G401.6 (cell line): ENCODE results near the gene EIF4E1B.

Source experiments
- FAIRE-seq: peaks from 2 replicates; lab custom pipeline; 2012; peaks lifted over from hg19 to GRCh38; lab: Jason Lieb, UNC

EIF4E1B gene

DNA sequence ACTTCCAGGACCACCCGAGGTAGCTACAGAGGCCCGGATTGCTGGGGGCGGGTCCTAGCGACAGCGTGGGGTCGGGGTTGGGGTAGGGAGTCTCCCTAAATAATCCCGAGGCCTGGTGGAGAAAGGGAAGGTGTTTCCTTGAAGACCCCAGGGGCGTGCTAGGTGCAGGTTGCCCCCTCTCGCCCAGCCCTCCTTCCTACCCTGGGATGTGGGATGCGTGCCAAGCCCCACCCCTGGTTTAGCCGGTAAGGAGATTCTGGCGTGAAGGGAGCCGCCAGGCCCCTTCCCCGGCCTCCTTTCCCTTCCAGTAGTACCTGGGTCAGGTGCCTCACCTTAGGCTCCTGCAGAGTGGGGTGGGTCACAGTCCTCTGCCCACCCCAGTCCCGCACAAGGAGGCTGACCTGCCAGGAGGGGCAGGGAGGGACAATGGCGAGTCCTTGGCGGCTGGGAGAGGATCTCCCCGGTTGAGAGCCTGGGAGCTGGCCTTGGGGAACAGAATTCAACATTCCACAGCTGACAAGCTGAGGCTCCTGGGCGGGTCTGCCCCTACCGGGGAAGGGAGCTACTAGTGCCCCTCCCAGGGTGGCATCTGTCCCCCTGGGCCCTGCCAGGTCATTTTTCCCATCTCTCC, 17.5 kb downstream of the EIF4E1B start:
- FAIRE-seq: no peak

DNA sequence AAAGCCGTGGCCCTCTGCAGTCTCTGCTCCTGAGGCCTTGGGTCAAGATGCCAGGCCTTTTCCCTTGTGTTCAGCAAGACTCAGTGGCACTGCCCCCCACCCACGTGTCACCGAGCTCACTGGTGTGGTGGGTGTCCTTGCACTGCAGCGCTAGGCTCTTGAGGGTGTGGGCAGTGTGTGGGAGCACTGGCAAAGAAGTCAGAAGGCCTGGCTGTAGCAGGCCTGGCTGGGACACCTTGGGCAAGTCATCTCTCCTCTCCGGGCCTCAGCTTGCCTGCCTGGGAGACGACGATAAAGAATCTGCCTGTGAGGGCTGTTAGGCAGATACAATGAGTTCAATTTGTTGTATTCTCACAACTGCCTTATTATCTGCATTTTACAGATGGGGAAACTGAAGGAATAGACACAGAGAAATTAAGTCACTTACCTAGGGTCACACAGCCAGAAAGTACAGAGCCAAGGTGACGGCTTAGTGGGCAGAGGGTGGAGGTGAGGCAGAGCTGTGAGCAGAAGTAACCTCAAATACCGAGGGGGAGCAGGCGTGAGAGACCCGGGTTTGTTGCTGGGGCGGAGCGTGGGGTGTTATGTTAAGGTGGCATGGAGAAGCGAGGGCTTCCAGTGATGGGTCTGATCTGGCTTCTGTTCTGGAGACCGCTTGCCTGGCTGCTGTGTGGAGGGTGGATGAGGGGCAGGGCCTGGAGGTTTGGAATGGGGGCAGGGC, 18.2 kb downstream of the EIF4E1B start:
- no peak for FAIRE-seq

DNA sequence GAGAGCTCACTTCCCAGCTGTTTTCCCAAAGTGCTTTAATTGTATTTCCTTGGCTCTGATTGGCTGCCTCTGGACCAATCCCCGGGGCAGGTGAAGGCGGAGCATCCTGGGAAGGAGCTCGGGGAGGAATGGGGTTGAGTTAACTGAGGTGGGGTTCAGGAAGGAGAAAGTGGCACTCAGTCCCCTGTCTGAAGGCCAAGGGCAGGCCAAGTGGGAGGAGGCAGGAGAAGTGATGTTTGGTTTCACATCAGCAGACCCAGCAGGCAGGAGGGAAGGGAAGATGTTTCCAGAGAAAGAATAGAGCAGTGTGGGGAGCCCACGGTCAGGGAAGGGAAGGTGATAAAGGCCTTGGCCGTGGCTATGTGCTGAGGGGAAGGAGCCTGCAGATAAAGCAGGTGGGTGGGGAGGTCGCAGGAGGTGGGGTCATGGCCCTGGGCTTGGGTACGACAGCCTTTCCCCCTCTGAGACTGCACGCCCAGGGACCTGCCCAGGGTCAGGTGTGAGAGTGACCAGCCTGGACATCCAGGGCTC, 19.9 kb downstream of the EIF4E1B start:
- FAIRE-seq: no peak

DNA sequence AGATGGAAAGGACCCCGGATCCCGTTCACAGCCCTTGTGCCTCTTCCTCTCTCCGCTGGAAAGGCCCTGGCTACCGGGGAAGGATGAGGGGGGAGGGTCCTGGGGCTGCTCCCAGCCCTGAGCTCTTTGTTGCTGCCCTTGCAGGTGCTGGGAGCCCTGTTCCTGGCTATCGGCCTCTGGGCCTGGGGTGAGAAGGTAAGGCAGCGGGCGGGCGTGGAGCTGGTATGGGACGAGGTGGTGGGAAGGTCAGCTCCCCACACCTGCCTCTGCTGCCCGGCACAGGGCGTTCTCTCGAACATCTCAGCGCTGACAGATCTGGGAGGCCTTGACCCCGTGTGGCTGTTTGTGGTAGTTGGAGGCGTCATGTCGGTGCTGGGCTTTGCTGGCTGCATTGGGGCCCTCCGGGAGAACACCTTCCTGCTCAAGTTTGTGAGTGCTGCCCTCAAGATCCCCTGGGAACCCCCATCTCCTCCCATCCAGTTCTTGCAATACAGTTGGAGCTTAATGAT, 21.1 kb downstream of the EIF4E1B start:
- no peak for FAIRE-seq

DNA sequence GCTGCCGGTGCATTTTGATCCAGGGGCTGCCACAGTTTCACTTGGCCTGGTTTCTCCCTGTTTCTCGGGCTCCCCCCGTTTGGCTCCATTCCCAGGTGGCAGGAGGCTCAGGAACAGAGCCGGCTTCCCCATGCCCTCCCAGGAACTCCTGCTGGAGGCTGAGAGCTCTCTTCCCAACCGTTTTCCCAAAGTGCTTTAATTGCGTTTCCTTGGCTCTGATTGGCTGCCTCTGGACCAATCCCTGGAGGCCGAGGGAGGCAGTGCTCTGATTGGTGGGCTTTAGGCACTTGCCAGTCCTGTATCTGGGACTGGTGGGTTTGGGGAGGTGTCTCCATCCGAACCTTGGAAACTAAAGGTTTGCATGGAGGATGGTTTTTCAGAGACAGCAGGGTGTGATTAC, 21.7 kb downstream of the EIF4E1B start:
- no peak for FAIRE-seq

DNA sequence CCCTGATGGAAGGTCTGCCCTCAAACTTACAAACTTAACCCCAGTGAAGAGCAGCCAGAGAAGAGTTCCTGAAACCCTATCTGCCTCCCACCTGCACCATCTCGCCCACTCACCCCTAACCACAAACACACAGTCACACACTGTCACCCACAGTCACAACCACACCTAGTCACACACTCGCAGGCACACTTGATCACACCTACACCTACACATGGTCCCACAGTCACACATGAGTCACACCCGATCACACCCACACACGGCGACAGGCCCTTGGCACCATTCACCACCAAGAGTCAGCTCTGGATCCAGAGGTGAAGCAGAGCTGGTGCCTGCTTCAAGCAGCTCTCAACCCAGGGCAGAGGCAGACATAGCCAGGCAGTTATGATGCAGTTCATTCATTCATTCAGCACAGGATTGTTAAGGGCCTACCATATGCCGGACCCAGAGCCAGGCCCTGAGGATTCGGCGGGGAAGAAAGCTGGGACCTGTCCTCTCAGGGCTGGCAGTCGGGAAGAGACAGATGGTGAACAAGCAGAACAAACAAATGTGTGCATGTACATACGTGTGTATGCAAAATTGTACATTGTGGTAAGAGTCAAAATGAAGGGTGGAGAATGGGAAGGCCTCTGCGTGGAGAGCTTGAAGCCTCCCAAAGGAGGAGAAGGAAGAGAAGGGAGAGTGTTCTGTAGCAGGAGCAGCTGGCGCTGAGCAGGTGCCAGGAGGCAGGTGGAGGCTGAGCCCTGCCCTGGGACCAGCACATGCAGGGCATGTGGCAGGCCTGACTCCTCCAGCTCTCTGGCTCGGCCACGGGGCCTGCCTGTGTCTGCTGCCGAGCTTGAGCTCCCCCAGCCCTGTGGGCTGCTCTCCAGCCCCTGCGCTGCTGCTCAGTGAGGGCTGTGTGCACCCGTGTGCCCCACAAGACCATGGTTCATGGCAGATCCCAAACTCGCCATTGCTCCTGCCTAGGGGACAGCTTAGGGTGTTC, 23.2 kb downstream of the EIF4E1B start:
- no peak for FAIRE-seq

DNA sequence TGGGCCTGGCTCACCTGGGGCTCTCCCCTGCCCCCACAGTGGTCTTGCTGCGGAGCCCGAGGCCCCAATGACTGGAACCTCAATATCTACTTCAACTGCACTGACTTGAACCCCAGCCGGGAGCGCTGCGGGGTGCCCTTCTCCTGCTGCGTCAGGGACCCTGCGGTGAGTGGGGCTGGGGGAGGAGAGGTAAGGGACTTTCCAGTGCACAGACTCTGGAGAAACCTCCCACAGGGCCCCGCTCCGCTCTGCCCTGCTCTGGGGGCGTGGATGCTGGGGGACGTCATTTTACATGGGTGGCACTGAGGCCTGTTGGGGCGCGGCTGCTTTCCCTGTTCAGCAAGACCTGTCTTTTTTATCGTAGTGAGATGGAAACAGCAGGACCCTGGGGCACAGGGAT, 24.4 kb downstream of the EIF4E1B start:
- no peak for FAIRE-seq

DNA sequence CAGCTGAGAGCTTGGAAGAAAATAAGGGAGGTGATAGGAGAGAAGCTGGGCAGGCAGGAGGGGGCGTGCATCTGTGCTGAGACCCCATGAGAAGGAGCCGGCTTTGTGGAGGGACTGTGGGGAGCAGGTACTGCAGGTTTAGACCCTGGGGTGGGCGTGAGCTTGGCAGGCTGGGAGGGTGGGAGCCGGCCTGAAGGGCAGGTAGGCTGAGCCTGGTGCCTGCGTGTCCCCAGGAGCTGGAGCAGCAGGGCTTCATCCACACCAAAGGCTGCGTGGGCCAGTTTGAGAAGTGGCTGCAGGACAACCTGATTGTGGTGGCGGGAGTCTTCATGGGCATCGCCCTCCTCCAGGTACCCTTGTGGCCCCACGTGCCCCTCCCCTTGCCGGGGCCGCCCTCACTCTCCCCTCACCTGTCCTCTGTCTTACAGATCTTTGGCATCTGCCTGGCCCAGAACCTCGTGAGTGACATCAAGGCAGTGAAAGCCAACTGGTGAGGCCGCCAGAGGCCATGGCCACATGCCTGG, 26.1 kb downstream of the EIF4E1B start:
- FAIRE-seq: no peak

DNA sequence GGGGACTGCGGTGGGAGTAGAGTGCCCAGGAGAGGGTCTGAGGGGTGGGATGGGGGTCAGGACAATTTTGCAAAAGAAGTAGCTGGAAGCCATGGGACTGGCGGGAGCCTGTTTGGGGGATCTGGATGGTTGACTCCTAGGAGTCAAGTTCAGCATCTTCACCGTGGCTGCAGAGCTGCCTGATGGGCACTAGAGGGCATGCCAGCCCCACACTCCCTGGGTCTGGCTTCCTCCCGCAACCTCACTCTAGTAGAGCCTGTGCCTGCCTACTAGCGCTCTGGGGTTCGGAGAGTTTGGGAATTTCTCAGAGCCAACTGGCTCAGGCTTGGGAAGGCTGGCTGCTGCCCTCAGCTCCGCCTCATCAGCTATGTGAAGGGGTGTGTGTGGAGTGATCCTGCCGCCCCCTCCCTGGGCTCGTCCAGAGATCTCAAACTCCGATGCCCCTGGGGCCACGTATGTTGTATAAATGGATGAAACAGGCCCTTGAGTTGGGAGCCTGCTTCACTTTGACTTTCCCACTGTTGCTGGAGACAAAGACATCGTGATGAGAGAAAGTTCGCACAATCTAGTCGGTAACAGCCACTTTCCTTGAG, 27.6 kb downstream of the EIF4E1B start:
- peak; percentile 30 for FAIRE-seq

DNA sequence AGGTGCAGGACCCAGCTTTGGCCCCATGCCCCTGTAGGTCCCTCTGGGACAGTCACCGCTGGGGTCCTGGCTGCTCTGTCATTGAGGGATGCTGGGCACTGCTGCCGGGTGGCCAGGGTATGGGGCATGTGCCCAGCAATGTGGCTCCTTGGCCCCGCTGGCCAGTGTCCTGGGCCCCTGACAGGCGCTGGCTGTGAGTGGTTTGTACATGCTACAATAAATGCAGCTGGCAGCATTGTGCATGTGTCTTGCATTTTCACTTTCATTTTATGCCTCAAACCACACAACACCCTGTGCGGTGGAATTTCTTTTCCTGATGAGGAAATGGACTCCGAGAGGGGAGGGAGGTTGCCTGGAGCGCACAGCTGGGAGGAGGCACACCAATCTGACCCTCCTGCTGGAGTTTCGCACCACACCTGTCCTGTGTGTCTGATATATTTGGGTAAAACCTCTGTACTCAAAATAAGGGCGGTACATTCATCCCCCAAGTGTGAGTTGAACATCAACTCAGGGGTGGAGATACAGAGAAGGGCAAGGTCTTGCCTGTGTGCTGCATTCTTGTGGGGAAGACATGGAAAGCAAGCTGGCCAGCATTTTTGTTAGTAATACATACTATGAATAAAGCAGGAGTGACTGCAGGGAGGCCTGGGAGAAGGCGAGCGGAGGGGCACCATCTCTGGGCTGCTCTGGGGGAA, 28.5 kb downstream of the EIF4E1B start:
- FAIRE-seq: no peak

DNA sequence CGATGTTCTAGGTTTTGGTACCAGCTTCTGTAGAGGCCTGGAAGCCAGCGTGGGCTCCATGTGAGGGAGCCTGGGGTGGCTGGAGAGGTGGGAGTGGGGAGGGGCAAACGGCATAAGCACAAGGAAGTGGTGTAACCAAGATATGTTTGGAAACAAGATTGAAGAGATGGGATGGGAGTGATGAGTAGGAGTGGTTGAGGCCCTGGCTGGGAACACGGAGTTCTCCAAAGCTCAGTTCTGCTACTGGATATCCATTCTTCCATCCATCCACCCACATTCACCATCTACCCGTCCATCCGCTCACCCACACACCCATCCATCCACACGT, 29.0 kb downstream of the EIF4E1B start:
- no peak for FAIRE-seq

DNA sequence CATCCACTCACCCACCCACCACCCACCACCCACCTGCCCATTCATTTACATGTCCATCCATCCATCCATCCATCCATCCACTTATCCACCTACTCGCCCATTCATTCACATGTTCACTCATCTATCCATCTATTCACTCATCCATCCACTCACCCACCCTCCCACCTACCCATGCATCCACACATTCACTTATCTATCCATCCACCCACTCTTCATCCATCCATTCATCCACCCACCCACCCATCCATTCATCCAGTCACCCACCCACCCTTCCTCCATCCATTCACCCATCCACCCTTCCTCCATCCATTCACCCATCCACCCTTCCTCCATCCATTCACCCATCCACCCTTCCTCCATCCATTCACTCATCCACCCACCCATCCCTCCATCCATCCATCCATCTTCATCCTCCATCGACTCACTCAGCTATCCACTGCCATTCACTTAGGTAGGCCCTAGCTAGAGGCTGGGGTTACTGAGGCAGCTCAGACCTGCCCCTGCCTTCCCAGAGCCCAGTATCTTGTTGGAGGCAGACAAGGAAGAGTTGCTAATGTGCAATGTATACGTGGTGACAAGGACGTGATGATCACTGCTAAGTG, 29.5 kb downstream of the EIF4E1B start:
- no peak for FAIRE-seq

DNA sequence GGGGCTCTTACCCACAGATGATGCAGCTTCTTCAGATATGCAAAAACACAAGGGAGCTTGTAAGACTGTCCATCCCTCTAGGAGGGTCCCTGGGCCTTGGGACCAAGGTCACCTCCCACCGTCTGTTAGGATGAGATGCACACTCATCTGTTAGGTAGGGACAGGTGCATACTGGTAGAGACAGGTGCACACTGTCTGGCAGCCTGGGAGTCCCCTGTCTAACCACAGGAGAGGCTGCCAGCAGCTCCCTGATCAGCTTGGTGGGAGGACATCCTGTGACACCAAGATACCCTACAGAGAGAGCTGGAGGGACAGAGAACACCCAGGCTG, 30.0 kb downstream of the EIF4E1B start:
- FAIRE-seq: no peak

DNA sequence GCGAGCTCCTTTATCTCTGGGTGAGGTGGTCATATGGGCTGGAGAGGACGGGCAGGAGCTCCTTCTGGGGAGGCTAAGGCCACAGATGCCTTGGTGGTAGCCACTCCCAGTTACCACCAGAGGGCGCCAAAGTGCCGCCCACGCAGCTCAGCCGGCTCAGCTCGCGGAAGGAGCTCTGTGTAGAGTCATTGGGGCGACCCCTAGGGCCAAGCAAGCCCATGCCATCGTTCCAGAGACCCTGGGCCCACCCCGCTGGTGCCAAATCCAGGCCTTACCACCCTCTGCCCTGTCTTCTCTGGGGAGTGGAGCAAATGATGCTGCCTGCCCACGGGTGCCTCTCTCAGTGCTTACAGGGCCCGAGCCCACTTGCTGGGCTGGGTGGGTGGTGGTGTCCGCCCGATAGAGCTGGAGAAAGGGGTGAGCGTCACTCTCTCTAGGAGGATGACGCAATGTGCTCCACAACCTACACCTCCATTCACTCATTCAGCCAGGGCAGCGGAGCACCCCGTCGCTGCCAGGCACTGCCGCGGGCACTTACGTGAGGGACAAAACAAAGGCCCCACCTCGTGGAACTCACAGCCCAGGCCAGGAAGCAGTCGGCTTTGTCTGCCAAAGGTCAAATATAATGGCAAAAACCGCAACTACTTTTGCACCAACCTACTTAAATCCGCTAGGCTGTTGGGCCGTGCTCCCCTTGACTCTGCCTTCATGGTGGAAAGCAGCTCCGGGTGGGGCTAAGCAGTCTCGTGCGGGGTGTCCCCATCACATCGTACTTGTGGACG, 30.6 kb downstream of the EIF4E1B start:
- FAIRE-seq: no peak

DNA sequence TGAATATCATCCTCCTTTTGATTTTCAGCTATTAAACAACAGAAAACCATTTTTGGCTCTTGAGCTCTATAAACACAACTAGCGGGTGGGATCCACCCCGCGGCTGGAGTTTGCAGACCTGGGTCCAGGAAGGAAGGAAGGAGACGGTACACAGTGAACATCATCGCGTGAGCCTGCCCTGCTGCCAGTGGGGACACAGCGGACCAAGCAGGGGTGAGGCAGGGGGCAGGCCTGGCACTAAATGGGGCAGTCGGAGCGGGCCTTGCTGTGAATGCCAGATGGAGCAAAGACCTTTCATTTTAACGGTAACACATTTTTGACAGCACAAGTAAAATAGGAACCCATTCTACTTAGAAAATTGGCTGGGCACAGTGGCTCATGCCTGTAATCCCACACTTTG, 31.2 kb downstream of the EIF4E1B start:
- FAIRE-seq: no peak

DNA sequence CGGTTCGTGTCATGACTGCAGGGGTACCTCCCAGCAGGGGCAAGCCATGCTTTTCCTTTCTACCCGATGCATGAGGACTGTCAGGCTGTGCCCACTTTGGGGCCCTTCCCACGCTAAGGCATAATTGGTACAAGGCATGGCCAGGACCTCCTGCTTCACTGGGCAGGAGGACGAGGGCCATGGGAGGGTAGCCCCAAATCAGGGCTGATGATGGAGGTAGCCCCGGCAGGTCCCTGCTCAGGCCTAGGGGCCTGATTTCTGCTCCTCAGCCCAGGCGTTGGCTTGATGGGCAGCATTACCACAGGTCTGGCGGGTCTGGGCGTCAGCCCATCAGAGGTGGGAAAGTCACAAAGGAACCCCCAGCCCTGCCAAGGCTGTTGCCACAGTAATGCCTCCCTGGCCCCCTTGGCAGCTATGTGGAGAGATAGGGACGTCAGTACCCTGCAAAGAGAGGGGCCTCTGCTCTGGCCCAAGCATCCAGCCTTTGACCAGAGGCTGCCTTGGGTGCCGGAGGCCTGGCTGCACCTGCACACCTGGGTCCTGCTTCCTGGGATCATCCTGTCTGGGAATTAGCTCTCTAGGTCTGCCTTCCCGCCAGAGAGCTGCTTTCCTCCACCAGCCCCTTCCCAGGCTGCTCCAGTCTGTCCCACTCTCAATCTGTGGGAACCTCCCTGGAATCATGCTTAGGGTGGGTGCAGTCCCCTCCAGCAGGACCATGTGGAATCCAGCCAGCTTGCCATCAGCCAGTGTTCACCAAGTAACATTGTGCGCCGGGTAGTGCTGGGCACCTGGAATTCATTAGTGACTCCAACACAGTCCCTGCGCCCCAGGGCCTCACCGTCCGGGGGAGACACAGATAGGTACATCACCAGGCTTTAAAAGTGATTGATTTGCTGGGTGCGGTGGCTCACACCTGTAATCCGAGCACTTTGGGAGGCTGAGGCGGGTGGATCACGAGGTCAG, 32.2 kb downstream of the EIF4E1B start:
- no peak for FAIRE-seq

DNA sequence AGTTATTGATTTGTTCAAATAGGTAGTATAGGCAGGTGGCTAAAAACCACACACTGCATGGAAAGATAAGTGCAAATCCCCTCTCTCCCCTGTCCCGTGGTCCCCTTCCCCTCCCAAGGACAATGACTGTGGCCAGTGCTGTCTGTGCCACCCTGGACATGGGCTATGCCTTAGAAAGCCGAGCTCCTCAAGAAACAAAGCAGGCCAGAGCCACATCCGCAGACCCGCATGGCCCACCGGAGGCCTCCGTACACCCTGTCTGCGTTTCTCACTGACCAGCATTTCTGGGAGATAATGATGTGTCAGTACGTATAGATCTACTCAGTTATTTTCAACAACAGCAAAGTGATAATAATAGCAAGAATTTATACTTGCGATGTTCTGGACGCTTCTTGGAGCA, 33.1 kb downstream of the EIF4E1B start:
- no peak for FAIRE-seq

DNA sequence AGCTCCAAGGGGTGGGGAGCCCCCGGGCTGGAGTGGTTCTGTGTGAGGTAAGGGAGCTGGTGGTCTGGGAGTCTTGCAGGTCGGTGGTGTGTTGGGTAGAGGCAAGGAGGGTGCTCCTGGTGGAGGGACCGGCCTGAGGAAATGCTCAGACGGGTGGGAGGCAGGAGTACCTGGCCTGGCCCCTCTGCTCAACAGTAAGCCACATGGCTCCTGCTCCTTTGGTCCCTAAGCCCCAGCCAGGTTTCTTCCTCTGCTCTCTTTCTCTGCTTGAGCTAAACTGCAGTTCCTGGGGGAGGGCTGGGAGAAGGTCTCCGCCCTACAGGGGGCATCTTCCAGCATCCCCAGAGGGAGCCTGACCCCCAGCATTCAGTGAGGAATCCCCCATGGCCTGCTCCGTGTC, 34.0 kb downstream of the EIF4E1B start:
- FAIRE-seq: no peak

DNA sequence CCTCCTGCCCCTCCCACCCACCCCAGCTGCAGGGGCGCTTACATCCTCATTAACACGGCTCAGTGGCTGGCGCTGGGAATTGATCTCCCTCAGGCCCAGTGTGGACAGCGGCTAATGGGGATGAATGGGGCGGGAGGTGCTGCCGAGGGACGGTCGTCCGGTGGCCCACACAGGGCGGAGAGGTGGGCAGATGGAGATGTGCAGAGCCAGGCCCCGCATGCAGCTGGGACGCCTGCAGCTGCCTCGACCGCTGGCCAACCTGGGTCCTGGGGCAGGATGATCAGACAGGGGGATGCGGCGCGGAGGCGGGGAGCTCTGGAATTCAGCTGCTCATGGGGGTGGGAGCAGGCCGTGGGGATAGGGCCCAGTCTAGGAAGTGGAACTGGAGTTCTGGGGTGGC, 34.4 kb downstream of the EIF4E1B start:
- no peak for FAIRE-seq
